Nephron progenitor cell (in vitro differentiated cells): ENCODE results near the gene PPP1R3C.

ENCODE experiments used
- DNase-seq: peaks from one replicate; pipeline ENCODE4 v3.0.0; 2021
- H3K27ac Mint-ChIP-seq: 2 replicates; pipeline ENCODE4 v1.8.0; 2021; ENCODE audit warnings: mild to moderate bottlenecking, moderate library complexity, mixed read lengths
- H3K27me3 Mint-ChIP-seq: 2 replicates; pipeline ENCODE4 v1.8.0; 2021; ENCODE audit warnings: mild to moderate bottlenecking, low read depth, mixed read lengths; ENCODE audit not compliant: poor library complexity
- H3K36me3 Mint-ChIP-seq: 2 replicates; pipeline ENCODE4 v1.8.0; 2021; ENCODE audit warnings: low read depth, mixed read lengths
- H3K4me1 Mint-ChIP-seq: 2 replicates; pipeline ENCODE4 v1.8.0; 2021; ENCODE audit warnings: mixed read lengths
- H3K4me3 Mint-ChIP-seq: 2 replicates; pipeline ENCODE4 v1.8.0; 2021; ENCODE audit warnings: mild to moderate bottlenecking, moderate library complexity, mixed read lengths
- H3K9me3 Mint-ChIP-seq: 2 replicates; pipeline ENCODE4 v1.8.0; 2021; ENCODE audit warnings: mild to moderate bottlenecking, moderate library complexity, mixed read lengths
- CTCF ChIP-seq: fragments of 200-600 bp; sonication (generic); IDR thresholded peaks from 2 replicates; pipeline ENCODE4 v1.5.0; 2021; ENCODE audit warnings: antibody characterized with exemption

Gene PPP1R3C

GRCh38 chr10:91579329-91579985 is 53.4 kb downstream of the PPP1R3C start:
- peaks cover 9% of the 10 kb centered on the region for H3K27me3 Mint-ChIP-seq
- no peak overlapping the region for H3K4me3 Mint-ChIP-seq
- peaks cover 4% of the 10 kb centered on the region for H3K36me3 Mint-ChIP-seq
- TF ChIP-seq CTCF: no peak
- no peak for DNase-seq
- H3K27ac Mint-ChIP-seq: peak overlapping the region; percentile 15
- peaks cover 9% of the 10 kb centered on the region for H3K4me1 Mint-ChIP-seq
- H3K9me3 Mint-ChIP-seq: peaks cover 7% of the 10 kb centered on the region
